Hematopoietic multipotent progenitor cell treated with erythropoietin and hydrocortisone succinate and interleukin-3 and kit ligand, for 6 days (in vitro differentiated cells): ENCODE results near the gene LTBP3.
"Not testable (repeated sequence)": the region's sequence is repeated elsewhere in the genome, so short reads cannot be mapped to it uniquely, and the experiment has no call there.

Experiments
- DNase-seq: peaks from one replicate; pipeline ENCODE4 v3.0.0-alpha.2; 2015

The LTBP3 gene

DNA sequence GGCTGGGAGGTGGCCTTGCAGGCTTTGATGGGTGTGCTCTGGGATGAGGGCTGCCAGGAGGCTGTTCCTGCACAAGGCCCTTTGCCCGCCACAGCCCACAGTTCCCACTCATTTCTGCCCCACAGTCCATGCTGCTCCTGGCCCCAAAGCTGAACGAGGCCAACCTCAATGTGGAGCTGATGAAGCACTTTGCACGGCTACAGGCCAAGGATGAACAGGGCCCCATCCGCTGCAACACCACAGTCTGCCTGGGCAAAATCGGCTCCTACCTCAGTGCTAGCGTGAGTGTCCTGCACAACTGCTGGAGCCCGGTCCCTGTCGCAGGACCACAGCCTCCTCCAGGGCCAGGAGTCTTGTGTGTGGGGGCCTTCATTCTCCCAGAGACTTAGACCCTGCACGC lies 23.1 kb downstream of the LTBP3 start:
- DNase-seq, result no peak

DNA sequence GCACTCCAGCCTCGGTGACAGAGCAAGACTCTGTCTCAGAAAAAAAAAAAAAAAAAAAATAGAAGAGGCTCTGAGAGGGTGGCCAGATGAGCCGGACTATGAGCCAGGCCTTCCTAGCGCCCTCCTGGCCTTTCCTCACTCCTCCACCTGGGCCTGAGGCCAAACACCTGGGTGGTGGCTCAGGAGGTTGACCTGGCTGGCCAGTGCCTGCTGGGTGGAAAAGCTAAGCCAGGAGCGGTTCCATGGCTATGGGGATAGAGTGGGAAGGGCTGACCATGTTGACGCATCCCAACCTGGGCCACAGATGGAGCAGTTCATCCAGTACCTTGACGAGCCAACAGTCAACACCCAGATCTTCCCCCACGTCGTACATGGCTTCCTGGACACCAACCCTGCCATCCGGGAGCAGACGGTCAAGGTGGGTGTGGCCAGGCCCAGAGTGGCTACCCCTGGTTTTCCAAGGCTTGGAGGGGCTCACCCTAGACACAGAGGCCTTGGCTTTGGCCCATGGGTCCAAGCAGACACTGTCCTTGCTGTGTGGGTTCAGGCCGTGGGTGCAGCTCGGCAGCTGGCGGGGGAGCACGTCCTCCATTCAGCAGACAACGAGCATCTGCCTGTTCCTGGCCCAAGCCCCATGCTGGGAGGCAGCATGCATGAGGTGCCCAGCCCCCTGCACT lies 25.6 kb downstream of the LTBP3 start:
- no peak for DNase-seq

DNA sequence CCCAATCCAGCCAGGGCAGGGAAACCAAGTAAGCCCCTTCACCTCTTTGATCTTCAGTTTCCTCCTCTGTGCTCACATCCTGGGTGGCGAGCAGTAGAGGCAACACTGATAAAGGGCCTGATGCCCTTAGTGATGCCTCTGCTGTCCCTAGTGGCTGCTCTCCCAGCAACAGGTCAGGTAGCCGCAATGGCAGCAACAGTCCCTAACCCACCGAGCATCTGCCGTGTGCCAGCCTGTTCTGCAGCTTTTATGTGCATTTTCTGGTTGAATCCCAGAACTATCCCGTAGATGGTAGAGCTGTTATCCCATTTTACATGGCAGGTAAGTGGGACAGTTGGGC lies 28.0 kb downstream of the LTBP3 start:
- DNase-seq, result peak; percentile 73

DNA sequence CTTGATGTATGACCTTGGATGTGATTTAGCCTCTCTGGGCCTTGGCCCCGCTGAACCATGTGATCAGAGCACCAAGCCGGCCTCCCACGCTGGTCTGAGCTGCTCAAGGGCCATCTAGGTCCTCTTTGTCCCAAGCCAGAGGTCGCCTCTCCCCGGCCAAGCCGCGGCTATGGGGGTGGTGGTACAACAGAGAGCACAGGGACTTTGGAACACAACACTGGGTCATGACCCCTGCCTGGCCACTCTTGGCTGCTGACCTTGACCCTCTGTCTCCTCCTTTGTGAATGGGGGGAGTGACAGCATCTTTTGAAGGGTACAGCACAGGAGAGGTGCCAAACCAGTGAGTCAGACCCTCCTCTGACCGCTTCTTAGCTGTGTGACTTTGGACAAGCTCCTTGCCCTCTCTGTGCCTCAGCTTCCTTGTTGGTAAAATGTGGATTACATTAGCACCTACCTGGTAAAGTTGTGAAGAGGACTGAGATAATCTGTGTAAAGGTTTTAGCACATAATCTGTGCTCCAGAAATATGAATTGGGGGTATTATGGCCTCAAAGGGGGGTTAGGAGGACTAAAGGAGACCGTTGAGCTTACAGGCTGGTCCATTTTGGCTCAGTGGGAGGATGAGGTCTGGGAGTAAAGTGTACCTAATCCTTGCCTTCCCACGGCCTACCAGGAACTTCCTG lies 28.5 kb downstream of the LTBP3 start:
- DNase-seq, result no peak

DNA sequence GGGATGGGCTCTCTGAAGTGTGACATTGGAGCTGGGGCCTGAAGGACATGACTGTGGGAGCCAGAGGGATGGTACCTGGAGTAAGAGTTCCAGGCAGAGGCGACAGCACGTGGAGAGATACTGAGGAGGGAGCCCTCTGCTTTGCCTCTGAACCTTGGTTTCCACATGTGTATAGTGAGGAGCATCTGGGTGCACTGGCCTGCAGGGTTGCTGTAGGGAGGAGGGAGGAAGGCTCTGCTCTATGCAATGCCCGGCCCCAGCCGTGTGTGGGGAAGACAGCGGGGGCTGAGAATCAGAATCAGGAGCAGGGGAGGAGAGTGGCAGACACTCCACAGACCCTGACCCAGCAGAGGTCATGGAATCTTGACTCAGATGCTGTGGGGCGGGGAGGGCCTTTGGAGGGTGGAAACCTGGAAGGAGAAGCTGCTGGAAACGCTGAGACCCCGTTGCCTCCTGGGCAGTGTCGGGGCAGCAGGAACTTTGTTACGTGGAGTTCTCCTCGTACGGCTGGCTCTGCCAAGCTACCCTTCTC lies 29.3 kb downstream of the LTBP3 start:
- no peak for DNase-seq

DNA sequence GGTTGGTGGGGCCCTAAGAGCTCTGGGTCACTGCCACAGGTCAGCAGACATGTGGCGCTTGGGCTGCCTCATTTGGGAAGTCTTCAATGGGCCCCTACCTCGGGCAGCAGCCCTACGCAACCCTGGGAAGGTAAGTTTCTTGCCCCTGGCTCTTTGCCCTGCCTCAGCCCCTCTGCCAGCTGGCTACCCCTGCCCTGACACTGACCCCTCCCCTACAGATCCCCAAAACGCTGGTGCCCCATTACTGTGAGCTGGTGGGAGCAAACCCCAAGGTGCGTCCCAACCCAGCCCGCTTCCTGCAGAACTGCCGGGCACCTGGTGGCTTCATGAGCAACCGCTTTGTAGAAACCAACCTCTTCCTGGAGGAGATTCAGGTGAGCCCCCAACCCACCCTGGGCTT lies 31.4 kb downstream of the LTBP3 start:
- DNase-seq, result no peak

DNA sequence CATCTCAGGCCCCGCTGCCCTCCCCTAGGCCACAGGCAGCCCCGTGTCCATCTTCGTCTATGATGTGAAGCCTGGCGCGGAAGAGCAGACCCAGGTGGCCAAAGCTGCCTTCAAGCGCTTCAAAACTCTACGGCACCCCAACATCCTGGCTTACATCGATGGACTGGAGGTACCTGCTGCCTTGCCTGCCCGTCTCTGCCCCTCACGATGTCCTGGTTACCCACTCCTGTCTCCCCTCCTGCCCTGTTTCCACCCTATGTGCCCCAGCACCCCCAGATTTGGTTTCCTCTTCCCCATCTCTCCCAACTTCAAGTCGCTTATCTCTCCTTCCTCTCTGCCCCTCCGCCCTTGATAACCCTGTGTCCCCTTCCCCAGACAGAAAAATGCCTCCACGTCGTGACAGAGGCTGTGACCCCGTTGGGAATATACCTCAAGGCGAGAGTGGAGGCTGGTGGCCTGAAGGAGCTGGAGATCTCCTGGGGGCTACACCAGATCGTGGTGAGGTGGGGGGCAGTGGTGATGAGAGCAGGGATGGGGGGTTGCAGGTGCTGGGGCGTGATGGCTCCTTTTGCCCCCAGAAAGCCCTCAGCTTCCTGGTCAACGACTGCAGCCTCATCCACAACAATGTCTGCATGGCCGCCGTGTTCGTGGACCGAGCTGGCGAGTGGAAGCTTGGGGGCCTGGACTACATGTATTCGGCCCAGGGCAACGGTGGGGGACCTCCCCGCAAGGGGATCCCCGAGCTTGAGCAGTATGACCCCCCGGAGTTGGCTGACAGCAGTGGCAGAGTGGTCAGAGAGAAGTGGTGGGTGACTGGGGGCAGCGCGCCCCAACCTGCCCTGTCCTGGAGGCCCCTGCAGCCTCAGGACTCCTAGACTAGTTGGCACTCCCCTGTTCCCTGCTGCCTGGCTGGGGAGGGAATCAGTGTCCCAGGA lies 32.3 kb downstream of the LTBP3 start:
- DNase-seq, result peak; percentile 42

DNA sequence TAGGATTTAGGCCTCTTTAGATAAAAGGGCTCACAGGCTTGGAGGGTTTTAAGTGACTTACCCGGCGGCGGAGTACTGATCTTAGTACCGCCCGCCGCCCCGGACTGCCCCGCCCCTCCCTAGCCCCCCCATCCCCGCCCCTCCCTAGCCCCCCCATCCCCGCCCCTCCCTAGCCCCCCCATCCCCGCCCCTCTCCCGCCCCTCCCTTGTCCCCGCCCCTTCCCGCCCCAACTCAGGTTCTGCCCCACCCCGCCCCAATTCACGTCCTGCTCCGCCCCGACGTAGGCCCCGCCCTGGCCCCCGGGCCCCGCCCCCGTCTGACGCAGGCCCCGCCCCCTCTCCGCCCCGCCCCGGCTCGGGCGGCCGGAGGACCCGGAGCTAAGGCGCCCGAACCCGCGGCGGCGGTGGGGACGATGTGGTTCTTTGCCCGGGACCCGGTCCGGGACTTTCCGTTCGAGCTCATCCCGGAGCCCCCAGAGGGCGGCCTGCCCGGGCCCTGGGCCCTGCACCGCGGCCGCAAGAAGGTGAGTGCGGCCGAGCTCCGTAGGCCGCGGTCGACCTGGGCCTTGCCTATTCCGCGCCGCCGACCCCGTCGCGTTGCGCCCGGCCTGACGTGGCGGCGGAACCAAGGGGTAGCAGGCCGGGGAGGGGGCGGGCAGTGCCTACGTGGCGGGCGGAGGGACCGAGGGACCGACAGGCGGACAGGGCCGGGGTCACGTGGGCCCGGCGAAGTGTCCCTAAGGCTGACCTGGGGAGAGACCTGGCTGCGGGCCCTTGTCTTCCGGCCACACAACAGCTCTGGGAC lies 33.2 kb downstream of the LTBP3 start, which contains the start of gene SCYL1:
Gene SCYL1, plus strand, starts transcription at position 343 of the 805 bp plus-strand sequence. Its CDS starts 71 bp downstream, at position 414.
- peak; percentile 86 for DNase-seq

DNA sequence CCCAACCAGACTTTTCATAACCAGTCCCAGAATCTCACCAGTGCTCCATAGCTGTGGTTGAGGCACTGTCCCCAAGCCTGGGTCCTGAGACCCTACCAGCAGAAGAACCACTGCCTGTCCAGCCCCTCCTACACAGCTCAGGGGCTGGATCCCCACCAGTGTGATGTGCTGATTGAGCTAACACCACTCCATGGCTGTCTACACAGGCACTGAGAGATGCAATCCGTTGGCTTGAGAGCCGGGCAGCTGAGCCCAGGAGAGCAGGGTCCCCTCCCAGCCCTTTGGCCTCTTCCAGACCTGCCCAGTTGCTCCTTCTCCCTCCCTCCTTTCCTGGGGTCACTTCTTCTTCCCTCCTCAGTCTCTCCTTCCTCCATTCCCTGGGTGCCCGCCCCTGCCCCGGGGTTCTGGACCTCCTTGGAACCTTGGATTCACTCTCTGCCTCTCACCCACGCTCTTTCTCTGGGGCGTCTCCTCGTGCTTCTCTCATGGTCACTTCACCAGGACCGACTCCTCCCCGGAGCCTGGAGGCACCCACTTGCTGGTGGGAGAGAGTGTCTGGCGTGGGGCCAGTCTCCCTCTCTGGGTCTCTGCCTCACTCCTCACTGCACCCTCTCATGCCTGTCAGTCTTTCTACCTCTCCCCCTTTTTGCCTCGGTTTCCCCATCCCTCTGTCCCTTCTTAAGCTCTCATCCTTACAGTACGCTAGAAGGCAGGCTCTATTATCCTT lies 34.0 kb downstream of the LTBP3 start:
- no peak for DNase-seq

DNA sequence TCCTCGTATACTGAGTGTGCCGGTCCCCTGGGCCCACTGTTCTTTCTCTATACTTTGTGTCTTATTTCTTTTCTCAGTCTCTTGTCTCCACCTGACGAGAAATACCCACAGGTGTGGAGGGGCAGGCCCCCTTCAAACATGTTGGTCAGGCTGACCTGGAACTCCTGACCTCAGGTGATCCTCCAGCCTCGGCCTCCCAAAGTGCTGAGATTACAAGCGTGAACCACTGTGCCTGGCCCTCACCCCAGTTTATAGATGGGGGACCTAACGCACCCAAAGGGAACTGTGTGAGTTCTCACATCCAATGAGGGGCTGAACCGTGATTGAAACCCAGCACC lies 34.6 kb downstream of the LTBP3 start:
- not testable (repeated sequence) for DNase-seq

DNA sequence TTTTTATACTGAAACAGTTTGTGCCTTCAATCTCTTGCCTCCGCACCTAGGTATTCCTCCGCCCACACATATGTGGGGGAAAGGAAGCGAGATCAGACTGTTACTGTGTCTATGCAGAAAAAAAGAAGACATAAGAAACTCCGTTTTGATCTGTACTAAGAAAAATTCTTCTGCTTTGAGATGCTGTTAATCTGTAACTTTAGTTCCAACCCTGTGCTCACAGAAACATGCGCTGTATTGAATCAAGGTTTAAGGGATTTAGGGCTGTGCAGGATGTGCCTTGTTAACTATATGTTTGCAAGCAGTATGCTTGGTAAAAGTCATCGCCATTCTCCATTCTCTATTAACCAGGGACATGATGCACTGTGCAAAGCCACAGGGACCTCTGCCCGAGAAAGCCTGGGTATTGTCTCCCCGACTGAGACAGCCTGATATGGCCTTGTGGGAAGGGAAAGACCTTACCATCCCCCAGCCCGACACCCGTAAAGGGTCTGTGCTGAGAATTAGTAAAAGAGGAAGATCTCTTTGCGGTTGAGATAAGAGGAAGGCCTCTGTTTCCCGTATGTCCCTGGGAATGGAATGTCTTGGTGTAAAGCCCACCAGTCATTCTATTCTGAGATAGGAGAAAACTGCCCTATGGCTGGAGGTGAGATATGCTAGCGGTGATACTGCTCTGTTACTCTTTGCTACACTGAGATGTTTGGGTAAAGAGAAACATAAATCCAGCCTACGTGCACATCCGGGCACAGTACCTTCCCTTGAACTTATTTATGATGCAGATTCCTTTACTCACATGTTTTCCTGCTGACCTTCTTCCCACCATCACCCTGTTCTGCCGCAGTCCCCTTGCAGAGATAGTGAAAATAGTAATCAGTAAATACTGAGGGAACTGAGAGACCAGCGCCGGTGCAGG lies 35.2 kb downstream of the LTBP3 start:
- peak; percentile 83 for DNase-seq

DNA sequence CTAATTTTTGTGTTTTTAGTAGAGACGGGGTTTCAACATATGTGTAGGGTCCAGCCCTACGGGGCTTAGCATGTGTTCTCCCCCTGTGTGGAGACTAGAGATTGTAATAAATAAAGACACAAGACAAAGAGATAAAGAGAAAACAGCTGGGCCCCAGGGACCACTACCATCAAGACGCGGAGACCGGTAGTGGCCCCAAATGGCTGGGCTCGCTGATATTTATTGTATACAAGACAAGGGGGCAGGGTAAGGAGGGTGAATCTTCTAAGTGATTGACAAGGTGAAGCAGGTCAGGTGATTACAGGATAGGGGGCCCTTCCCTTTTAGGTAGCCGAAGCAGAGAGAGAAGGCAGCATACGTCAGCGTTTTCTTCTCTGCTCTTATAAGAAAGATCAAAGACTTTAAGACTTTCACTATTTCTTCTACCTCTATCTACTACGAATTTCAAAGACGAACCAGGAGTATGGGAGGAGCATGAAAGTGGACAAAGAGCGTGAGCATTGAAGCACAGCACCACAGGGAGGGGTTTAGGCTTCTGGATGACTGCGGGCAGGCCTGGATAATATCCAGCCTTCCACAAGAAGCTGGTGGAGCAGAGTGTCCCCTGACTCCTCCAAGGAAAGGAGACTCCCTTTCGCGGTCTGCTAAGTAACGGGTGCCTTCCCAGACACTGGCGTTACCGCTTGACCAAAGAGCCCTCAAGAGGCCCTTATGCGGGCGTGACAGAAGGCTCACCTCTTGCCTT lies 36.2 kb downstream of the LTBP3 start:
- not testable (repeated sequence) for DNase-seq

DNA sequence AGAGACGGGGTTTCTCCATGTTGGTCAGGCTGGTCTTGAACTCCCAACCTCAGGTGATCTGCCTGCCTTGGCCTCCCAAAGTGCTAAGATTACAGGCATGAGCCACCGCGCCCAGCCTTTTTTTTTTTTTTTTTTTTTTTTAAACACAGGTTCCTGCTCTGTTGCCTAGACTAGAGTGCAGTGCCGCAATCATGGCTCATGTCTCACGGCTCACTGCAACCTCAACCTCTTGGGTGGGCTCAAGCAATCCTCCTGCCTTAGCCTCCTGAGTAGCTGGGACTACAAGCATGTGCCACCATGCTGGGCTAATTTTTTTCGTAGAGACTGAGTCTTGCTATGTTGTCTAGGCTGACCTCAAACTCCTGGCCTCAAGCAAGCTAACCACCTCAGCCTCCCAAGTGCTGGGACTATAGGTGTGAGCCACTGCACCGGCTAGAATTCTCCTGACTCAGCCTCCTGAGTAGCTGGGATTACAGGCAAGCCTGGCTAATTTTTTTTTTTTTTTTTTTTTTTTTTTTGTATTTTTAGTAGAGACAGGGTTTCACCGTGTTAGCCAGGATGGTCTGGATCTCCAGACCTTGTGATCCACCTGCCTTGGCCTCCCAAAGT lies 39.1 kb downstream of the LTBP3 start:
- DNase-seq, result not testable (repeated sequence)

DNA sequence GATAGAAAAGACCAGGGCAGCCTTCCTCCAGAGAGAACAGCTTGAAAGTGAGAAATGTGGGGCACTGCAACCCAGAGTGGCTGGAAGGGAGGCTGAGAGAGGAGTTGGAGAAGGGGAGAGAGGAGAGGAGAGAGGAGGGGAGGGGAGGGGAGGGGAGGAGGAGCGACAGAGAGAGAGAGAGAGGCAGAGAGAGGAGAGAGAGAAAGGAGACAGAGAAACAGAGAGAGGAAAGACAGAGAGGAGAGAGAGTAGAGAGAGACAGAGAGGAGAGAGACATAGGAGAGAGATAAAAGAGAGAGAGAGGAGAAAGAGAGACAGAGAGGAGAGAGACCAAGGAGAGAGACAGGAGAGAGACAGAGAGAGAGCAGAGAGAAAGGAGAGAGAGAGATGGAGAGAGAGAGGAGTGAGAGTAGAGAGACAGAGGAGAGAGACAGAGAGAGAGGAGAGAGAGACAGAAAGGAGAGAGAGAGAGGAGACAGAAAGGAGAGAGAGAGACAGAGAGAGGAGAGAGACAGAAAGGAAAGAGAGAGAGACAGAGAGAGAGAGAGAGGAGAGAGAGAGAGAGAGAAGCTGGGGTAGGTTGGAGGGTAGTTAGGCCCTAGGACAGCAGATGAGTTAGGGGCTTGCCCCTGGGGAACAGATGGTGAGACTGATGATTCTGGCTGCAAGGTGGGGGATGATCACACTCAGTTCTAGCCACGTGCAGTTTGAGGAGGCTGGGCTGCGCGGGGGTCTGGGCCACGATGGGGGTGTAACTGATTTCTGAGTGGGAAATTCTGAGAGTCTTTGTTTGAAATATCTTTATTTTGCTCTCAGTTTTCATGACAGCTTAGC lies 41.8 kb downstream of the LTBP3 start:
- no peak for DNase-seq

DNA sequence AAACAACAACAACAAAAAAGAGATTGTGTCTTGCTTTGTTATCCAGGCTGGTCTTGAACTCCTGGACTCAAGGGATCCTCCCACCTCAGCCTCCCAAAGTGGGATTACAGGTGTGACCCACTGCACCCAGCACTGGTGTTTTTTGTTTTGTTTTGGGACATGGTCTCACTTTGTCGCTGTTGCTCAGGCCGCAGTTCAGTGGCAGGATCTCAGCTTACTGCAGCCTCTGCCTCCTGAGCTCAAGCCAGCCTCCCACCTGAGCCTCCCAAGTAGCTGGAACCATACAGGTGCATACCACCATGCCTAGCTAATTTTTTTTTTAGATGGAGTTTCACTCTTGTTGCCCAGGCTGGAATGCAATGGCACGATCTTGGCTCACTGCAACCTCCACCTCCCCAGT lies 45.8 kb downstream of the LTBP3 start:
- not testable (repeated sequence) for DNase-seq

DNA sequence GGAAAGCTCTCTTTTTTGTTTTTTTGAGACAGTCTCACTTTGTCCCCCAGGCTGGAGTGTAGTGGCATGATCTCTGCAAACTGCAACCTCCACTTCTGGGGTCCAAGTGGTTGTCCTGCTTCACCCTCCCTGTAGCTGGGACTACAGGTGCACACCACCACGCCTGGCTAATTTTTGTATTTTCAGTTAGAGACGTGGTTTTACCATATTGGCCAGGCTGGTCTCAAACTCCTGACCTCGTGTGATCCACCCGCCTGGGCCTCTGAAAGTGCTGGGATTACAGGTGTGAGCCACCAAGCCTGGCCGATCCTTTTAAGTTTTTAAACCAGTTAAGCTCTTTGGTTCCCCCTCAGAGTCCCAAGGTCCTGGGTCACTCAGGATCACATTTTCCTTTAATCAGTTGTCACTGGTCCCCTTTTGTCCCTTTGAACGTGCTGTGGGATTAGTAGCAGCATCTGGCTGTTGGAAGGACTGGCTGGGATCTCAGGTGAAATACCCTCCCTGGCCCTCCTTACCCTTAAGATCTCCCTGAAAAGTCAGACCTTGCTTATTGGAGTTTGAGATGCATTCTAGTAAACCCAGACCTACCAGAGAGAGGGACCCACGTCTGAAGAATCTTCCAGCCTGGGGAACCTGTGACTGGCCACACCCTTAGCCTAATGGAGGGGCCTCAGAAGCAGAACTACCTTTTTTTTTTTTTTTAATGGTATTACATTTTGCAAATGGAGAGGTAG lies 51.2 kb downstream of the LTBP3 start:
- peak; percentile 83 for DNase-seq

DNA sequence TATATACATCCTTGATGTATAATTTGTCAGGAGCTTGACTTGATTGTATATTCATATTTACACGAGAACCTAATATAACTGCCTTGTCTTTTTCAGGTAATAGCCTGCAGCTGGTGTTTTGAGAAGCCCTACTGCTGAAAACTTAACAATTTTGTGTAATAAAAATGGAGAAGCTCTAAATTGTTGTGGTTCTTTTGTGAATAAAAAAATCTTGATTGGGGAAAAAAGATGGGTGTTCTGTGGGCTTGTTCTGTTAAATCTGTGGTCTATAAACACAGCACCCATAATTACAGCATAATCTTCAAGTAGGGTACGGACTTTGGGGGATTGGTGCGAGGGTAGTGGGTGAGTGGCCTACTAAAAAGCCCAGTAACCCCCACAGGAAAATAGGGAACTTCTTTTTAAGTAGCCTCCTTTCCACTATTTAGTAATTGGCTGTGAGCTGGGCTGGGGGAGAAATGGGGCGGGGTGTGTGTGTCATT lies 51.8 kb downstream of the LTBP3 start:
- DNase-seq, result peak; percentile 72
